GM19351 (cell line): Measurements from ENCODE around the gene PGF.

Source experiments
- ATAC-seq: cut with Tn5 transposase; IDR thresholded peaks from one replicate; pipeline ENCODE4 v1.9.1; 2021; ENCODE audit warnings: mild to moderate bottlenecking, moderate library complexity; ENCODE audit not compliant: unreplicated experiment

Gene PGF

GRCh38 chr14:74979029-74979428, 23.6 kb upstream of the PGF start:
- no peak for ATAC-seq

- no peak for ATAC-seq
Measured at GRCh38 chr14:74978416-74978947, 23.1 kb upstream of the PGF start.

GRCh38 chr14:74977901-74978385, 22.5 kb upstream of the PGF start:
- ATAC-seq: no peak

- ATAC-seq: no peak
Measured at GRCh38 chr14:74977164-74977900, 21.9 kb upstream of the PGF start.

- ATAC-seq: no peak
Measured at GRCh38 chr14:74976264-74977113, 21.1 kb upstream of the PGF start.

GRCh38 chr14:74975059-74975810, 19.8 kb upstream of the PGF start:
- no peak for ATAC-seq

GRCh38 chr14:74974364-74975058, 19.1 kb upstream of the PGF start:
- no peak for ATAC-seq

- ATAC-seq: no peak
Measured at GRCh38 chr14:74973905-74974363, 18.5 kb upstream of the PGF start.

GRCh38 chr14:74973003-74973653, 17.7 kb upstream of the PGF start:
- ATAC-seq: no peak

- ATAC-seq: no peak
Measured at GRCh38 chr14:74968811-74969210, 13.4 kb upstream of the PGF start.

- no peak for ATAC-seq
Measured at GRCh38 chr14:74965486-74966153, 10.2 kb upstream of the PGF start.

- ATAC-seq: no peak
Measured at GRCh38 chr14:74964787-74965485, 9.5 kb upstream of the PGF start.

GRCh38 chr14:74963705-74964271, 8.4 kb upstream of the PGF start:
- no peak for ATAC-seq

GRCh38 chr14:74963178-74963704, 7.8 kb upstream of the PGF start:
- ATAC-seq: no peak

GRCh38 chr14:74962493-74962892, 7.1 kb upstream of the PGF start:
- no peak for ATAC-seq

- no peak for ATAC-seq
Measured at GRCh38 chr14:74962046-74962445, 6.6 kb upstream of the PGF start.

GRCh38 chr14:74961238-74961911, 6.0 kb upstream of the PGF start:
- ATAC-seq: no peak

GRCh38 chr14:74960736-74961135, 5.3 kb upstream of the PGF start:
- ATAC-seq: no peak
